K562 (cell line): Measurements from ENCODE around the gene DCUN1D2. TPM values are rescaled to one million over a fixed set of nuclear protein-coding genes. Genes with fewer than 3 reads are reported as not detected.
A peak's percentile ranks its signal among the peaks of the same experiment; 100 is the strongest.

Source experiments
- ATAC-seq: fragments of 200-7000 bp; cut with Tn5 transposase; 3 replicates; pipeline ENCODE4 v1.9.1; 2020; ENCODE audit warnings: moderate library complexity
- BruUV-seq: library from RNA; stranded (reverse); fragments of 400-500 nt; replicated peaks from 2 replicates; lab custom pipeline; 2021; lab: Mats Ljungman, UMichigan
- CTCF ChIA-PET: fragments of 300-600 bp; formaldehyde crosslinking; extraction: SDS; loops from one replicate; lab custom pipeline; 2021; ENCODE audit warnings: low intra/inter-chr PET ratio; lab: Yijun Ruan, JAX
- POLR2A ChIA-PET: fragments of 300-600, 350-650 bp; sonication (Branson Sonifier 250); formaldehyde crosslinking; extraction: SDS; loops from one replicate; lab custom pipeline; 2021; ENCODE audit warnings: antibody characterized with exemption, inconsistent platforms; lab: Yijun Ruan, JAX
- DNase-seq, 4 experiments: peaks; one replicate each; pipeline versions ENCODE4 v3.0.0 to v3.0.0-alpha.2; 2011 to 2018; ENCODE audit warnings: low spot score in 3 of 4, mixed read lengths in 3 of 4; ENCODE audit errors: extremely low read depth in 1 of 4
- FAIRE-seq: peaks from 2 replicates; lab custom pipeline; 2011; peaks lifted over from hg19 to GRCh38; lab: Jason Lieb, UNC
- H2AFZ ChIP-seq: 2 replicates; pipeline ENCODE4 v1.6.0; 2011; ENCODE audit warnings: low read depth, low read length, control low read depth, inconsistent platforms
- H3K27ac ChIP-seq: fragments of 200-600 bp; 3 replicates; pipeline ENCODE4 v1.8.0; 2011; ENCODE audit warnings: low read depth, mild to moderate bottlenecking, control low read depth, inconsistent platforms, low read length, moderate library complexity, mixed read lengths; ENCODE audit errors: extremely low read depth
- H3K27me3 ChIP-seq, 2 experiments: fragments of 300-600 bp in 1 of 2; 2 replicates in 1 of 2; 3 replicates in 1 of 2; pipeline versions ENCODE4 v1.6.0 to v1.8.0; 2011; ENCODE audit warnings: inconsistent platforms in 2 of 2, low read length in 2 of 2, mild to moderate bottlenecking in 1 of 2, mixed read lengths in 1 of 2, moderate library complexity in 1 of 2; ENCODE audit not compliant: control insufficient read depth in 2 of 2, insufficient read depth in 2 of 2
- H3K36me3 ChIP-seq: fragments of 300-600 bp; 3 replicates; pipeline ENCODE4 v1.8.0; 2011; ENCODE audit warnings: mild to moderate bottlenecking, low read length, inconsistent platforms; ENCODE audit not compliant: control insufficient read depth, insufficient read depth
- H3K4me1 ChIP-seq, 2 experiments: fragments of 200-600 bp in 1 of 2; replicated peaks in 1 of 2; 2 replicates in 1 of 2; 3 replicates in 1 of 2; pipeline versions ENCODE4 v1.5.1 to v1.8.0; 2011; ENCODE audit warnings: inconsistent platforms in 2 of 2, low read length in 2 of 2, mild to moderate bottlenecking in 1 of 2, mixed read lengths in 1 of 2, moderate library complexity in 1 of 2; ENCODE audit not compliant: control insufficient read depth in 2 of 2, insufficient read depth in 2 of 2
- H3K4me2 ChIP-seq: 2 replicates; pipeline ENCODE4 v1.6.1; 2011; ENCODE audit warnings: low read length, control low read depth, inconsistent platforms, mixed read lengths; ENCODE audit not compliant: insufficient read depth
- H3K4me3 ChIP-seq: fragments of 200-600 bp; sonication (generic), shearing (Covaris generic); 2 replicates; pipeline ENCODE4 v1.5.1; 2016; ENCODE audit warnings: control low read depth, inconsistent platforms
- H3K79me2 ChIP-seq: fragments of 200-600 bp; 3 replicates; pipeline ENCODE4 v1.8.0; 2011; ENCODE audit warnings: low read length, inconsistent platforms; ENCODE audit not compliant: control insufficient read depth, insufficient read depth
- H3K9ac ChIP-seq, 2 experiments: 2 replicates each; pipeline versions ENCODE4 v1.6.0 to v1.6.1; 2011; ENCODE audit warnings: low read depth in 2 of 2, low read length in 2 of 2, control low read depth in 1 of 2, inconsistent platforms in 1 of 2, mild to moderate bottlenecking in 1 of 2, mixed read lengths in 1 of 2; ENCODE audit not compliant: insufficient read depth in 1 of 2
- H3K9me1 ChIP-seq: one replicate; pipeline ENCODE4 v1.6.0; 2011; ENCODE audit warnings: inconsistent platforms, mild to moderate bottlenecking, low read length, moderate library complexity; ENCODE audit not compliant: control insufficient read depth, insufficient read depth
- H3K9me3 ChIP-seq: replicated peaks from 2 replicates; pipeline ENCODE4 v1.5.1; 2011; ENCODE audit warnings: low read depth, low read length, inconsistent platforms; ENCODE audit not compliant: control insufficient read depth, insufficient read depth
- H4K20me1 ChIP-seq: replicated peaks from 2 replicates; pipeline ENCODE4 v1.6.1; 2011; ENCODE audit warnings: low read length, inconsistent platforms, mixed read lengths; ENCODE audit not compliant: control insufficient read depth, insufficient read depth
- HDGF ChIP-seq: fragments of 450-650 bp; IDR thresholded peaks from 2 replicates; pipeline ENCODE4 v1.6.1; 2016
- NCOA1 ChIP-seq: fragments of 450-650 bp; IDR thresholded peaks from 2 replicates; pipeline ENCODE4 v1.6.1; 2016; ENCODE audit warnings: low read depth
- PHB ChIP-seq: fragments of 250-450 bp; sonication (Bioruptor Pico); IDR thresholded peaks from 2 replicates; pipeline ENCODE4 v1.5.0; 2021
- POLR2G ChIP-seq: fragments of 200-400 bp; formaldehyde crosslinking; IDR thresholded peaks from 2 replicates; pipeline ENCODE4 v1.6.1; 2017; ENCODE audit warnings: low read depth, mild to moderate bottlenecking, antibody characterized with exemption, low read length, moderate library complexity
- WGBS: fragments of 100-300 bp; shearing (Covaris generic); methylation state at CpG from one replicate; pipeline ENCODE4 v1.1.6; 2016; ENCODE audit warnings: low coverage, mixed read lengths; ENCODE audit not compliant: insufficient coverage; ENCODE audit errors: missing lambda C conversion rate; 5-methylcytosine and 5-hydroxymethylcytosine counted together
- in situ Hi-C: fragments of 300-500 bp; cut with MboI; formaldehyde crosslinking; loops from 4 replicates; pipeline ENCODE4 v1.15.0; 2018; ENCODE audit warnings: inconsistent platforms, mixed read lengths
- intact Hi-C: fragments of 100-400 bp; cut with micrococcal nuclease; formaldehyde crosslinking; loops from 2 replicates; pipeline ENCODE4 v1.14.2; 2022
- polyA plus RNA-seq, 8 experiments: library from polyadenylated mRNA; depleted of rRNA in 4 of 8; stranded (reverse) in 5 of 8; unstranded in 3 of 8; fragments of >200 nt; fragmentation: Nextera tagmentation in 2 of 8; fragmentation: Illumina TruSeq in 1 of 8; extraction: Ambion mirVana in 2 of 8; extraction: Trizol in 1 of 8; gene quantifications; 2 replicates each; pipeline versions ENCODE4 v1.2.1 to v1.2.3, GENCODE V29; 2011 to 2014; ENCODE audit warnings: inconsistent platforms in 1 of 8, missing spikeins in 1 of 8
- total RNA-seq, 7 experiments: library from RNA; depleted of rRNA in 6 of 7; stranded (reverse); fragments of >200 nt in 6 of 7; fragmentation: Illumina TruSeq in 2 of 7; extraction: Trizol in 2 of 7; gene quantifications; 2 replicates each; pipeline versions ENCODE4 v1.2.1 to v1.2.3, GENCODE V29; 2011 to 2021; ENCODE audit warnings: low replicate concordance in 1 of 7
- TF ChIP-seq, protein P1 (sequence below): fragments of 250-450 bp; sonication (Bioruptor Pico); IDR thresholded peaks from 2 replicates; pipeline ENCODE4 v1.8.0; 2022; ENCODE audit warnings: inconsistent platforms

DCUN1D2 gene
- total and polyA plus RNA-seq, 9 of the 15 experiments (the other 6 are each of a cell fraction or from before 2014, with no cell fraction given): 2.1 to 16.8 (median 11.1) TPM

DNA sequence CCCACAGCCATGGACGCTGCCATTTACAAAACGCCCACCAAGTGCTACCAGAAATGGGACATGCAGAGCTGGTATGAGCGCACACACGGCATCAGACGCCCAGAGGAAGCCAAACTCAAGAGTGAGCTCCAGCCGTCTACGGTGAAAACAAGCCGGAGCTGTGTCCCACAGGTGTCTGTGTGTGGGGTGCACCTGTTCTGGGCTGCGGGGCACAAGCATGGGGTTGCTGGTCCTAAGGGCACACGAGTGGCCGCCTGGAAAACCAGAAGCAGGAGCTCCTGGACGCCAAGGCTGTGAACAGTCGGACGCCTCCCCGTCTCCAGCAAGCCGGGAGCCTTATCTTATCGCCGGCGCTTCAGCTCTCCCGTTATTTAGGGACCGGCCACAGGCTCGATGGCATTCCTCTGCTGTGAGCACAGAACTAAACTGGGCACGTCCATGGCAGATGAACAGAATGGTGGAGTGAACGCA lies 38.5 kb downstream of the DCUN1D2 start:
- Histone ChIP-seq H3K4me3 (no peak overlapping the region), H3K4me1 (peaks cover 5 to 22% of the 10 kb centered on the region in 2 experiments; a peak in 4 of 5 replicates), H3K79me2 (peaks cover 6% of the 10 kb centered on the region; the same call in 2 of the 3 replicates), H4K20me1 (no peaks in the 10 kb centered on the region), H3K27me3 (no peaks in the 10 kb centered on the region), H3K4me2 (peak overlapping the region; percentile 13; the same call in 1 of the 2 replicates), H3K27ac (no peak overlapping the region), H3K9ac (peak overlapping the region in 1 of 2 experiments; percentile 62; a peak in 1 of 4 replicates), H3K36me3 (peaks cover 6% of the 10 kb centered on the region; the same call in 1 of the 3 replicates), H3K9me3 (no peaks in the 10 kb centered on the region), H2AFZ (no peak overlapping the region), H3K9me1 (no peaks in the 10 kb centered on the region)
- peak in 1 of 4 experiments; percentile 6 for DNase-seq
- in situ Hi-C loops (no loop called here), intact Hi-C loops (no loop called here)
- TF ChIP-seq PHB (no peak), NCOA1 (no peak), HDGF (no peak), POLR2G (peak; percentile 33; the same call in 1 of the 2 replicates)
- TF ChIP-seq, protein P1, sequence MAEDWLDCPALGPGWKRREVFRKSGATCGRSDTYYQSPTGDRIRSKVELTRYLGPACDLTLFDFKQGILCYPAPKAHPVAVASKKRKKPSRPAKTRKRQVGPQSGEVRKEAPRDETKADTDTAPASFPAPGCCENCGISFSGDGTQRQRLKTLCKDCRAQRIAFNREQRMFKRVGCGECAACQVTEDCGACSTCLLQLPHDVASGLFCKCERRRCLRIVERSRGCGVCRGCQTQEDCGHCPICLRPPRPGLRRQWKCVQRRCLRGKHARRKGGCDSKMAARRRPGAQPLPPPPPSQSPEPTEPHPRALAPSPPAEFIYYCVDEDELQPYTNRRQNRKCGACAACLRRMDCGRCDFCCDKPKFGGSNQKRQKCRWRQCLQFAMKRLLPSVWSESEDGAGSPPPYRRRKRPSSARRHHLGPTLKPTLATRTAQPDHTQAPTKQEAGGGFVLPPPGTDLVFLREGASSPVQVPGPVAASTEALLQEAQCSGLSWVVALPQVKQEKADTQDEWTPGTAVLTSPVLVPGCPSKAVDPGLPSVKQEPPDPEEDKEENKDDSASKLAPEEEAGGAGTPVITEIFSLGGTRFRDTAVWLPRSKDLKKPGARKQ (CRISPR knock-in tag): no peak
- no TSS peak for BruUV-seq
- ChIA-PET POLR2A (interaction anchor here (0.5 to 1.5 kb wide), 5 partner anchors 12 to 181 kb away, joined by 3 to 5 read pairs (median 4); no protein-coding TSS in a partner anchor), CTCF (interaction anchor here (0.5 kb wide), 1 partner anchor 423 kb away, joined by 3 read pairs; no protein-coding TSS in a partner anchor)
- no peak for FAIRE-seq
- no peak for ATAC-seq
- 49% methylated on average over 16 of the region's 24 CpGs for WGBS
